Suprapubic skin (tissue), 3 donors: ENCODE data around the gene SCN1B.

ENCODE experiments used
- POLR2A ChIP-seq, 2 donors: fragments of 450-650 bp; IDR thresholded peaks; one replicate each; pipeline ENCODE4 v1.6.1; 2017; ENCODE audit warnings: antibody characterized with exemption in 2 of 2, mild to moderate bottlenecking in 2 of 2, moderate library complexity in 2 of 2
- TF ChIP-seq, protein P1 (sequence below), 2 donors: fragments of 200-600 bp in 1 of 2; fragments of 450-650 bp in 1 of 2; sonication (generic) in 1 of 2; IDR thresholded peaks; one replicate each; pipeline ENCODE4 v1.5.1; 2016 to 2019; ENCODE audit warnings: antibody characterized with exemption in 2 of 2, mild to moderate bottlenecking in 1 of 2, moderate library complexity in 1 of 2

DNA sequence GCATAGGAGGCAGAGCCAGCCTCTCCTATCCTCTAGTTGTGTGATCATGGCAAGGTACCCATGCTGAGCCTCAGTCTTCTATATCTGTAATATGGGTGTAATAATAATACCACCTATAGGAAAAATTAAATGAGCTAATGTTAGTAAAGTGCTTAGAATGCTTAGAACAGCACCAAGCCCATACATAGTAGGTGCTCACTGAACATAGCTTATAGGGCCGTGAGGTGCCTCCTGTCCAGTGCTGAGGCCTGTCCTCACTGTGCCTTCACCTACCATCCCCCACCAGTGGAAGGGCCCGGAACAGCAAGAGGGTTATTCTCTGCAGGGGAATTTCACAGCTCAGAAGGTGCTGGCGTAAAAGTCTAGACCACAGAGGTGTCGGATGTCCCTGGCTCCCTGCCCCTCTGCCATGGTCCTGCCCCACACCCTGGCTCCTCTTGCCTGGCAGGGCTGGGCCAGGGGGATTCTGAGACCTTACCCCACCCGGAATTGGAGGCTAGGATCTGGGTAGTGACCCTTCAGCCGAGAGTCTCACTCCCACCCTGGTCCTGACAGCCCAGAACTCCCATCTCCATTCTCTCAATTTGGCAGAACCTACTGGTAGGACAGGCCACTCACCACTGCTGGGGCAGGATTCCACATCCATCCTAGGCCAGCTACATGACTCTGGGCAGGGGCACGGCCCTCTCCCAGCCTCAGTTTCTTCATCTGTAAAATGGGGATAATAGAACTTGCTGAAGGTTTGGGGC is 2.2 kb upstream of the SCN1B start:
- no peak for TF ChIP-seq POLR2A (IDR thresholded peaks at IDR 0.05)
- TF ChIP-seq, protein P1, sequence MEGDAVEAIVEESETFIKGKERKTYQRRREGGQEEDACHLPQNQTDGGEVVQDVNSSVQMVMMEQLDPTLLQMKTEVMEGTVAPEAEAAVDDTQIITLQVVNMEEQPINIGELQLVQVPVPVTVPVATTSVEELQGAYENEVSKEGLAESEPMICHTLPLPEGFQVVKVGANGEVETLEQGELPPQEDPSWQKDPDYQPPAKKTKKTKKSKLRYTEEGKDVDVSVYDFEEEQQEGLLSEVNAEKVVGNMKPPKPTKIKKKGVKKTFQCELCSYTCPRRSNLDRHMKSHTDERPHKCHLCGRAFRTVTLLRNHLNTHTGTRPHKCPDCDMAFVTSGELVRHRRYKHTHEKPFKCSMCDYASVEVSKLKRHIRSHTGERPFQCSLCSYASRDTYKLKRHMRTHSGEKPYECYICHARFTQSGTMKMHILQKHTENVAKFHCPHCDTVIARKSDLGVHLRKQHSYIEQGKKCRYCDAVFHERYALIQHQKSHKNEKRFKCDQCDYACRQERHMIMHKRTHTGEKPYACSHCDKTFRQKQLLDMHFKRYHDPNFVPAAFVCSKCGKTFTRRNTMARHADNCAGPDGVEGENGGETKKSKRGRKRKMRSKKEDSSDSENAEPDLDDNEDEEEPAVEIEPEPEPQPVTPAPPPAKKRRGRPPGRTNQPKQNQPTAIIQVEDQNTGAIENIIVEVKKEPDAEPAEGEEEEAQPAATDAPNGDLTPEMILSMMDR (IDR thresholded peaks at IDR 0.05), result no peak
